GM10248 (cell line): ENCODE data around the gene EFS.

Experiments
- CTCF ChIA-PET: fragments of 300-600 bp; sonication (Branson Sonifier 250); formaldehyde crosslinking; extraction: SDS; loops from one replicate; lab custom pipeline; 2021; ENCODE audit warnings: antibody characterized with exemption; lab: Yijun Ruan, JAX
- POLR2A ChIA-PET: fragments of 350-650 bp; sonication (Branson Sonifier 250); formaldehyde crosslinking; extraction: SDS; loops from one replicate; lab custom pipeline; 2020; ENCODE audit warnings: antibody characterized with exemption; lab: Yijun Ruan, JAX
- DNase-seq: peaks from one replicate; pipeline ENCODE4 v3.0.0; 2012; ENCODE audit errors: extremely low spot score
- TF ChIP-seq, protein P1 (sequence below): IDR thresholded peaks from 2 replicates; pipeline ENCODE4 v1.5.1; 2012; ENCODE audit warnings: mild to moderate bottlenecking, low read depth; ENCODE audit errors: extremely low read depth, missing control alignments, control extremely low read depth

The EFS gene

GRCh38 chr14:23385244-23385641, 20.3 kb upstream of the EFS start:
- ChIA-PET POLR2A (no interaction called here), CTCF (no interaction called here)
- TF ChIP-seq, protein P1, sequence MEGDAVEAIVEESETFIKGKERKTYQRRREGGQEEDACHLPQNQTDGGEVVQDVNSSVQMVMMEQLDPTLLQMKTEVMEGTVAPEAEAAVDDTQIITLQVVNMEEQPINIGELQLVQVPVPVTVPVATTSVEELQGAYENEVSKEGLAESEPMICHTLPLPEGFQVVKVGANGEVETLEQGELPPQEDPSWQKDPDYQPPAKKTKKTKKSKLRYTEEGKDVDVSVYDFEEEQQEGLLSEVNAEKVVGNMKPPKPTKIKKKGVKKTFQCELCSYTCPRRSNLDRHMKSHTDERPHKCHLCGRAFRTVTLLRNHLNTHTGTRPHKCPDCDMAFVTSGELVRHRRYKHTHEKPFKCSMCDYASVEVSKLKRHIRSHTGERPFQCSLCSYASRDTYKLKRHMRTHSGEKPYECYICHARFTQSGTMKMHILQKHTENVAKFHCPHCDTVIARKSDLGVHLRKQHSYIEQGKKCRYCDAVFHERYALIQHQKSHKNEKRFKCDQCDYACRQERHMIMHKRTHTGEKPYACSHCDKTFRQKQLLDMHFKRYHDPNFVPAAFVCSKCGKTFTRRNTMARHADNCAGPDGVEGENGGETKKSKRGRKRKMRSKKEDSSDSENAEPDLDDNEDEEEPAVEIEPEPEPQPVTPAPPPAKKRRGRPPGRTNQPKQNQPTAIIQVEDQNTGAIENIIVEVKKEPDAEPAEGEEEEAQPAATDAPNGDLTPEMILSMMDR: no peak

GRCh38 chr14:23384364-23385080, 19.6 kb upstream of the EFS start:
- DNase-seq: no peak
- CTCF ChIA-PET: interaction anchor here (1.5 to 1.8 kb wide), 2 partner anchors 39 to 120 kb away, joined by 4 to 7 read pairs; no protein-coding TSS in a partner anchor
- TF ChIP-seq, protein P1: no peak
- POLR2A ChIA-PET: no interaction called here

More at GRCh38 chr14:23385244-23385641, 20.3 kb upstream of the EFS start:
- no peak for DNase-seq

- TF ChIP-seq, protein P1: no peak
- DNase-seq: no peak
- POLR2A ChIA-PET: interaction anchor here (1.1 kb wide), 1 partner anchor 97 kb away, joined by 3 read pairs; the partner anchor contains the start of gene HOMEZ
- CTCF ChIA-PET: interaction anchor here (0.7 to 1.8 kb wide), 13 partner anchors 8 to 262 kb away, joined by 3 to 10 read pairs (median 4); partner anchors contain the start of gene IL25
Measured at GRCh38 chr14:23382731-23383440, 17.9 kb upstream of the EFS start.

DNA sequence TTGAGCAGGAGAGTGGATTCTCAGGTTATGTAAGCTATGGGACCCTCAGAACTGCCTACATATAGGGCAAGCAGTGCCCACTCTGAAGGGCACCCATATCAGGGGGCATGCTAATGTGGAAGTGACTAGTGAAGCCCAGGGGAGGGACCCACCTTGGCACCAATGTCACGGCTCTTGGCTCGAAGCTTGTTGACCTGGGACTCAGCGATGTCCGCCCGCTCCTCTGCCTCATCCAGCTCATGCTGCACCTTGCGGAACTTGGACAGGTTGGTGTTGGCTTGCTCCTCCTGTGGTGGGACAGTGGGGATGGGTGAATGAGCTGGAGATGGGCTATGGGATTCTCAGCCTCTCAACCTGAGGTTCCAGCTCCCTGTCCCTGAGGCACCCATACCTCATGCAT, 17.3 kb upstream of the EFS start:
- ChIA-PET POLR2A (interaction anchor here (1.1 kb wide), 1 partner anchor 97 kb away, joined by 3 read pairs; the partner anchor contains the start of gene HOMEZ), CTCF (interaction anchor here (0.7 to 3.5 kb wide), 11 partner anchors 8 to 261 kb away, joined by 3 to 34 read pairs (median 5); partner anchors contain the start of gene IL25)
- DNase-seq: no peak
- TF ChIP-seq, protein P1: no peak

DNA sequence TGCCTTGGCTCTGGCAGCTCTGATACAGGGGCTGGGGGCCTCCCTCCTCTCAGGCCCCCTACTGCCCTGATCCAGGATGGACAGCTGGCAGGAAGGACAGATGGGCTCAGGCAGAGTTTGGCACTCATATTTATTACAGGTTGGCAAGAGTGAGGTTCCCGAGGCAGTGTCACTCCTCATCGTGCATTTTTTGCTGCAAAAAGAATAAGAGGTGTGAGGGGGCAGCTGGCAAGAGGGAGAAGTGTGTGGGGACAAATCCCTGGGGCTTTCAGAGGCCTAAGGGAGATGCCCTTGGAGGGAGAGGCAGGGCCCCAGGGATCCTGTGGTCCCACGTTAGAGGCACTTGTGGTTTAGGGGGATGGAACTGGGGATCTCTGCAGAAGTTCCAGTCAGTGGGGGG, 16.9 kb upstream of the EFS start:
- ChIA-PET POLR2A (no interaction called here), CTCF (interaction anchor here (0.7 to 5.5 kb wide), 10 partner anchors 9 to 260 kb away, joined by 3 to 54 read pairs (median 6); partner anchors contain the start of gene IL25)
- TF ChIP-seq, protein P1: no peak
- DNase-seq: no peak

DNA sequence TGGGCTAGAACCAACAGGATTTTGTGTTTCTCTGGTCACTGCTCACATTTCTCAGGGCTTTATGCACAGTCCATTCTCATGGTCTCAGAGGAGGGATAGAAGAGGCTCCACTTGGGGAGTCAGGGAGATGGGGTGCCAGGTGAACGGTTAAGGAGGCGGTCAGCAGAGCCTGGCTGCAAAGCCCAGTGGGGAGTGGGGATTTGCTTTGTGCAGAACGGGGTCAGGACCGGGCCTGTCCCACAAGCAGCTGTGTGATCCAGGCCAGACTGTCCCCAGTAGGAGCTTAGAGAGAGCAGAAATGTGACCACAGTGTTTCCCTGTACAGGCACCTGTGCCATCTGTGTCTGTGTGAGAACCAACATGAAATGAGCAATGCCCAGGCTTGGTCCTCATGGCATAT, 16.0 kb upstream of the EFS start:
- POLR2A ChIA-PET: no interaction called here
- TF ChIP-seq, protein P1: no peak
- CTCF ChIA-PET: interaction anchor here (0.9 to 5.5 kb wide), 28 partner anchors 7 to 312 kb away, joined by 3 to 54 read pairs (median 8); partner anchors contain the start of genes IL25 and PABPN1
- no peak for DNase-seq
